GM21825 (cell line): Measurements from ENCODE around the gene HDAC4.

Source experiments
- ATAC-seq: cut with Tn5 transposase; IDR thresholded peaks from one replicate; pipeline ENCODE4 v1.9.1; 2021; ENCODE audit warnings: mild to moderate bottlenecking, moderate library complexity; ENCODE audit not compliant: unreplicated experiment

The HDAC4 gene

GRCh38 chr2:239311132-239312040 is 89.4 kb downstream of the HDAC4 start:
- ATAC-seq = no peak

GRCh38 chr2:239310401-239311061 is 90.3 kb downstream of the HDAC4 start:
- no peak for ATAC-seq

- ATAC-seq = no peak
Measured at GRCh38 chr2:239309398-239310245, 91.2 kb downstream of the HDAC4 start.

DNA sequence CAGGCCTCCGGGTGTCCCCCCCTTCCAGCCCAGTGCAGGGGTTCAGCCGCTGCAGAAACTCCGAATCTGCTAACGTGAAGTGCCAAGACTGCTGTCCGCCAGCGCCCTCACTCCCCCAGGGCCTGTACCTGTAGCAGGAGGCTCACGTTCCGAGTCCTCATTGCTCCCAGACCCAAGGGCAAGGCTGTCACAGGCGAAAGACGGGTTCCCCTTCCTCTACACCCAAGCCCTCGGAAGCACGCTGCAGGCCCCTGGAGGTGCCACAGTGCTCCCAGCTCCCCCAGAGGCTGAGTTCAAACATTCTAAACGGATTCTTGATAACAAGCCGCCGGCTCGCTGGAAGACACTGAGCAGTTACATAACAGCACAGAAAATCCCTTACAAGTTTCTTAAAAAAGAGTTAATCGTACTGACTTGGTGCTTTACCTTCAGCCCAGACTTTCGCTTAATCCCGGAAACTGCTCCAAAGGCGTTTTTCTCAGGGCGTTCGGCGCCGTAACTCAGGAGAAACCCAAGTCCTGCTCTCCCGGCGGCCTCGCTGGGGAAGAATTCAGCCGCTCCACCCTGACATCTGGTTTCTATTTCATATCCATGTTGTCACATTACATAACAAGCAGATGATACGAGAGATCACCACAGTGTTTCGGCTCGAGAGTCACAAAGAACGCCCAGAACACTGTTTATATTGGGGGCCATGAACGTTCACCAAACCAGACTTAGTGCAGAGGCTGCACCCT is 92.0 kb downstream of the HDAC4 start:
- no peak for ATAC-seq

GRCh38 chr2:239307921-239308613 is 92.8 kb downstream of the HDAC4 start:
- ATAC-seq = no peak

DNA sequence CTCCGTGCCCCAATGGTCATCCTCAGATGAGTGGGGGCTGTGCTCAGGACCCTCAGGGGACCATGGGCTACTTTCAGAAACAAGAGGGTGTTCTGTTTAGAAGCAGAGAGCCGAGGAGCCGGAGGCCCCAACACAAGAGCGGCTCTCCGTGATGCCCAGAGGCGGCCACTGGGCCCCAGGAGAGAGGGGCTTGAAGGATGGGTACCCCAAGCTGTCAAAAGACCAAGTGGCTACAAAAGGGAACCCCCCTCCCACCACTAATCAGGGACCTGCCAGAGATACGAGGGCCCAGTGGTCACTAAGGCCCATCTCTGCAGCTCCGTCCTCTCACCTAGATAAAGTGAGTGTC is 93.6 kb downstream of the HDAC4 start:
- no peak for ATAC-seq

- no peak for ATAC-seq
Measured at GRCh38 chr2:239306274-239307220, 94.3 kb downstream of the HDAC4 start.

DNA sequence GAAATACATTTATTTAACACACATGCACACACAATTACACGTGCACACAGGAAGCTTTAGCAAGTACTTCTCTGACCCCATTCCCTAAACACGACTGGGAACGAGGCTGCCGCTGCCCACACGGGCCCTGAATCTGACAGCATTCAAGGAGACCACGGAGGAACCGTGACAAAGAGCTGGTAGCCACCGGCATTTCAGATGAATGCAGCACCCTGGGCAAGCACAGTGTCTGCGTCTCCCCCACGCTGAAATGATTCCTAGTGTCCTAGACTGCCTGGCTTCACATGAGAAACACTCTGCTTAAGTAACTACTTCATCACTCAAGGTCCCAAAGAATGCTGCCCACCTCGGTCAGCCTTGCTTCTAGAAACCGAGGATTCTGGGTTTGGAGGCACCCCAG is 95.0 kb downstream of the HDAC4 start:
- no peak for ATAC-seq

DNA sequence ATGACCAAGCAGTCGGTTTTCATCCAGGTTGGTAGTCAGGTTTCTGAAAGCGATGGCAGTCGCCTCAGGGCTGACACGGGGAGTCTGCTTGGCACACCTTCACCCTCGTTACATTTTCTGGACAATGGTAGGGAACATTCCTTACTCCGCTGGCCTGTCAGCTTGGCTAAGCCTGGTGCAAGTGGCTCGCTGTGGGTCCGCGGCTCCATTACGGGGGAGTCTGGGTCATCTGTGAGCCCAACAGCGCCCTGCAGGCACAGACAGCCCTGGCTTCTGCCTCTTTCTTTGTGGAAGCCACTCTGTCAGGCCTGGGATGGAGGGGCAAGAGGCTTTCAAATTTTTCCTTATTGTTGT is 95.6 kb downstream of the HDAC4 start:
- ATAC-seq = no peak

- no peak for ATAC-seq
Measured at GRCh38 chr2:239304533-239305221, 96.1 kb downstream of the HDAC4 start.

GRCh38 chr2:239303711-239304532 is 96.9 kb downstream of the HDAC4 start:
- peak; percentile 53 for ATAC-seq

DNA sequence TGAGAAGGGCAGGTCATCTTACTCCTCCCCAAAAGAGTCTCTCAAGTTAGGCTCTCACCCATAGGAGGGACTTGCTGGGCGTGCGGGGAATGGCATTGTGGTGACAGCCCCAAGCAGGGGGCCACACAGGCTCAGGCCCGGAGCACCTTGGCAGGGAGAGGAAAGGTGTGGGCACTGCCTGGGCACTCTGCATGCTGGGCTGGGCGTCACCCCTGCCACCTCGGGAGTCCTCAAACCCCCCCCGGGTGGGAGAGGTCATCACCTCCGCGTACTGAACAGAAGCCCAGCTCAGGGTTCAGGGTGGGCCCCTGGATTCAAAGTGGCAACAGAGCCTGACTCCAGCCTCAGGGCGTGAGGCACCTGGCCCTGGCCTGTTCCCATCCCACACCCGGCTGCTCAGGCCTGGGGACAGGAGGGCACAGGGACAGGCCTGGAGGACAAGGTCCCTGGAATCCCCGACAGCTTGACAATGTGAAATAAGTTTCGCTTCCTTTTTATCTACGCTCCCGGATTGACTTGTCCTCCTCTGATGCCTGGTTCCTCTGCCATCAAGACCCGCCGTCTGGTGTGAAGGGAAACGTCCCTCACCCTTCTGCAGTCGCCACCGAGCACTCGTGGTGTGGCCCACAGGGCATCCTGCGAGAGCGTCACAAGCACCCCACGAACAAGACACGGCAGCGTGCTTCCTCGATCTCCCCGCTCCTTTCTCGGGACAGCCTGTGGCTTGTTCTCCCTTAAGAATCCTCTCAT is 97.8 kb downstream of the HDAC4 start:
- no peak for ATAC-seq

GRCh38 chr2:239302083-239302807 is 98.6 kb downstream of the HDAC4 start:
- ATAC-seq = no peak

- no peak for ATAC-seq
Measured at GRCh38 chr2:239300871-239301735, 99.7 kb downstream of the HDAC4 start.

DNA sequence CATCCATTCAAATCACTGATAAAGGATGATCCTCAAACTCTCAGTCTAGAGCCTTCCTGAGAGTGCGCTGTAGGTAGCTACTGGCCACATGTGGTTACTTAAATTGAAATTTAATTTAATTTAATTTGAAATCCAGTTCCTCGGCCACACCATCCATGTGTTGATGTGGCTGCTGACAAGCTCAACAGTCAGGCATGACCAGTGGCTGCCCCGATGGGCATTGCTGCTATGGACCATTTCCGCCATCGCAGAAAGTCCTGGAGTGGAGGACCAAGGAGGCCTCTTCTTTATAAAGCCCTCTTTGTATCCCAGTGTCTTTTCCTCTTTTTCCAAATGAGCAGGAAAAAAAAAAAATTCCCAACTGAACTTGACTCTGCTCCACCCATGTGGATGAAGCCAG is 100.6 kb downstream of the HDAC4 start:
- ATAC-seq = no peak
